ENCODE data around the gene REP15. TPM values are rescaled to one million over a fixed set of nuclear protein-coding genes. Genes with fewer than 3 reads are reported as not detected.

REP15 gene
- total and polyA plus RNA-seq, 2 donors (not counting 1 experiment from before 2014, with no cell fraction given), result 0.78 to 0.99 TPM

GRCh38 chr12:27688671-27689070, 7.6 kb upstream of the REP15 start:
- H3K36me3 ChIP-seq (ENCODE audit: control insufficient read depth, insufficient read depth, low read length), result peaks cover 14% of the 10 kb centered on the region
- H4K20me1 ChIP-seq (ENCODE audit: control insufficient read depth, extremely low read depth, insufficient read depth, low read length), result no peaks in the 10 kb centered on the region
- DNase-seq (ENCODE audit: low read depth in 2 of 2), result no peak
- H3K27ac ChIP-seq (ENCODE audit: insufficient read depth, low read length), result no peak overlapping the region
- no peak overlapping the region for H2AFZ ChIP-seq (ENCODE audit: low read length)
- no peaks in the 10 kb centered on the region for H3K4me1 ChIP-seq (ENCODE audit: control insufficient read depth, extremely low read depth, insufficient read depth, low read length)
- H3K9ac ChIP-seq (ENCODE audit: insufficient read depth, low read length), result no peak overlapping the region
- H3K9me3 ChIP-seq (ENCODE audit: control insufficient read depth, insufficient read depth, low read depth, low read length), result no peaks in the 10 kb centered on the region
- no peaks in the 10 kb centered on the region for H3K79me2 ChIP-seq (ENCODE audit: control insufficient read depth, insufficient read depth, low read length)
- no peak overlapping the region for H3K4me3 ChIP-seq (replicated peaks in 1 of 4; ENCODE audit: control extremely low read depth in 1 of 4, insufficient read depth in 1 of 4, low read depth in 3 of 4, low read length in 4 of 4)
- no peak overlapping the region for H3K4me2 ChIP-seq (ENCODE audit: extremely low read depth, insufficient read depth, low read length)
- no peaks in the 10 kb centered on the region for H3K27me3 ChIP-seq (ENCODE audit: control insufficient read depth, insufficient read depth, low read length)
- TF ChIP-seq EZH2 (IDR thresholded peaks at IDR 0.05; ENCODE audit: low read length, missing control alignments) (no peak), CTCF (conservative IDR thresholded peaks at IDR 0.05 in 1 of 2, IDR thresholded peaks at IDR 0.05 in 1 of 2; ENCODE audit: low read depth in 1 of 2, low read length in 2 of 2) (no peak)

GRCh38 chr12:27689558-27690180, 6.6 kb upstream of the REP15 start:
- Histone ChIP-seq H3K36me3 (ENCODE audit: control insufficient read depth, insufficient read depth, low read length) (peaks cover 14% of the 10 kb centered on the region), H3K27me3 (ENCODE audit: control insufficient read depth, insufficient read depth, low read length) (no peaks in the 10 kb centered on the region), H3K4me3 (replicated peaks in 1 of 4; ENCODE audit: control extremely low read depth in 1 of 4, insufficient read depth in 1 of 4, low read depth in 3 of 4, low read length in 4 of 4) (no peak overlapping the region), H2AFZ (ENCODE audit: low read length) (no peak overlapping the region), H3K9ac (ENCODE audit: insufficient read depth, low read length) (no peak overlapping the region), H4K20me1 (ENCODE audit: control insufficient read depth, extremely low read depth, insufficient read depth, low read length) (no peaks in the 10 kb centered on the region), H3K4me1 (ENCODE audit: control insufficient read depth, extremely low read depth, insufficient read depth, low read length) (no peaks in the 10 kb centered on the region), H3K9me3 (ENCODE audit: control insufficient read depth, insufficient read depth, low read depth, low read length) (no peaks in the 10 kb centered on the region), H3K79me2 (ENCODE audit: control insufficient read depth, insufficient read depth, low read length) (no peaks in the 10 kb centered on the region), H3K27ac (ENCODE audit: insufficient read depth, low read length) (no peak overlapping the region), H3K4me2 (ENCODE audit: extremely low read depth, insufficient read depth, low read length) (no peak overlapping the region)
- no peak for DNase-seq (ENCODE audit: low read depth in 2 of 2)
- TF ChIP-seq EZH2 (IDR thresholded peaks at IDR 0.05; ENCODE audit: low read length, missing control alignments), result no peak
- no peak for TF ChIP-seq CTCF (conservative IDR thresholded peaks at IDR 0.05 in 1 of 2, IDR thresholded peaks at IDR 0.05 in 1 of 2; ENCODE audit: low read depth in 1 of 2, low read length in 2 of 2)

GRCh38 chr12:27693403-27693802, 2.8 kb upstream of the REP15 start:
- H2AFZ ChIP-seq (ENCODE audit: low read length), result no peak overlapping the region
- H3K27me3 ChIP-seq (ENCODE audit: control insufficient read depth, insufficient read depth, low read length), result no peaks in the 10 kb centered on the region
- TF ChIP-seq EZH2 (IDR thresholded peaks at IDR 0.05; ENCODE audit: low read length, missing control alignments) (no peak), CTCF (conservative IDR thresholded peaks at IDR 0.05 in 1 of 2, IDR thresholded peaks at IDR 0.05 in 1 of 2; ENCODE audit: low read depth in 1 of 2, low read length in 2 of 2) (no peak)
- H3K27ac ChIP-seq (ENCODE audit: insufficient read depth, low read length), result no peak overlapping the region
- H3K36me3 ChIP-seq (ENCODE audit: control insufficient read depth, insufficient read depth, low read length), result peaks cover 13% of the 10 kb centered on the region
- H3K4me3 ChIP-seq (replicated peaks in 1 of 4; ENCODE audit: control extremely low read depth in 1 of 4, insufficient read depth in 1 of 4, low read depth in 3 of 4, low read length in 4 of 4), result no peak overlapping the region
- H3K9ac ChIP-seq (ENCODE audit: insufficient read depth, low read length), result no peak overlapping the region
- H3K9me3 ChIP-seq (ENCODE audit: control insufficient read depth, insufficient read depth, low read depth, low read length), result no peaks in the 10 kb centered on the region
- no peaks in the 10 kb centered on the region for H3K4me1 ChIP-seq (ENCODE audit: control insufficient read depth, extremely low read depth, insufficient read depth, low read length)
- no peak for DNase-seq (ENCODE audit: low read depth in 2 of 2)
- no peak overlapping the region for H3K4me2 ChIP-seq (ENCODE audit: extremely low read depth, insufficient read depth, low read length)
- H3K79me2 ChIP-seq (ENCODE audit: control insufficient read depth, insufficient read depth, low read length), result no peaks in the 10 kb centered on the region
- H4K20me1 ChIP-seq (ENCODE audit: control insufficient read depth, extremely low read depth, insufficient read depth, low read length), result no peaks in the 10 kb centered on the region

All from fibroblast of lung (primary cell).